NCI-H524 (cell line): ENCODE results near the gene TBC1D7.

Experiments used
- DNase-seq, 2 experiments: peaks; one replicate each; lab custom pipeline; 2025; lab: John Stamatoyannopoulos, UW

The TBC1D7 gene

GRCh38 chr6:13328076-13328874 lies at the start of gene TBC1D7:
TSS of gene TBC1D7 (minus strand) at chr6:13328537. CDS start at chr6:13326898, 1,639 bp downstream.
- DNase-seq: peak; percentile 91

GRCh38 chr6:13377054-13377758 lies 48.9 kb upstream of the TBC1D7 start:
- no peak for DNase-seq

GRCh38 chr6:13375360-13375878 lies 47.1 kb upstream of the TBC1D7 start:
- no peak for DNase-seq

GRCh38 chr6:13373919-13374318 lies 45.6 kb upstream of the TBC1D7 start:
- no peak for DNase-seq

- no peak for DNase-seq
Observed at GRCh38 chr6:13373488-13373886, 45.1 kb upstream of the TBC1D7 start.

- DNase-seq: no peak
Observed at GRCh38 chr6:13372688-13373487, 44.6 kb upstream of the TBC1D7 start.

- no peak for DNase-seq
Observed at GRCh38 chr6:13372076-13372475, 43.7 kb upstream of the TBC1D7 start.

- no peak for DNase-seq
Observed at GRCh38 chr6:13371421-13372072, 43.2 kb upstream of the TBC1D7 start.

GRCh38 chr6:13370623-13371022 lies 42.3 kb upstream of the TBC1D7 start:
- no peak for DNase-seq

- DNase-seq: no peak
Observed at GRCh38 chr6:13369591-13369990, 41.3 kb upstream of the TBC1D7 start.

- no peak for DNase-seq
Observed at GRCh38 chr6:13368731-13369115, 40.4 kb upstream of the TBC1D7 start.

GRCh38 chr6:13368079-13368730 lies 39.9 kb upstream of the TBC1D7 start:
- DNase-seq: no peak

GRCh38 chr6:13367396-13367795 lies 39.1 kb upstream of the TBC1D7 start:
- no peak for DNase-seq

- DNase-seq: no peak
Observed at GRCh38 chr6:13365320-13365719, 37.0 kb upstream of the TBC1D7 start.

- DNase-seq: no peak
Observed at GRCh38 chr6:13364842-13365241, 36.5 kb upstream of the TBC1D7 start.

- no peak for DNase-seq
Observed at GRCh38 chr6:13362412-13362811, 34.1 kb upstream of the TBC1D7 start.

GRCh38 chr6:13360671-13361540 lies 32.6 kb upstream of the TBC1D7 start:
- DNase-seq: no peak

GRCh38 chr6:13359287-13359686 lies 30.9 kb upstream of the TBC1D7 start:
- DNase-seq: no peak

GRCh38 chr6:13358511-13358910 lies 30.2 kb upstream of the TBC1D7 start:
- no peak for DNase-seq

- DNase-seq: peak in 1 of 2 experiments; percentile 23
Observed at GRCh38 chr6:13357551-13358075, 29.3 kb upstream of the TBC1D7 start.
